Astrocyte (in vitro differentiated cells and primary cell): ENCODE results near the gene PDZD7. TPM values are rescaled to one million over a fixed set of nuclear protein-coding genes. Genes with fewer than 3 reads are reported as not detected.
A peak's percentile ranks its signal among the peaks of the same experiment; 100 is the strongest.

Experiments
- DNase-seq: peaks from one replicate; pipeline ENCODE4 v3.0.0-alpha.2; 2010; ENCODE audit warnings: low read depth
- FAIRE-seq: peaks from 2 replicates; lab custom pipeline; 2011; peaks lifted over from hg19 to GRCh38; lab: Jason Lieb, UNC
- H2AFZ ChIP-seq: 2 replicates; pipeline ENCODE4 v1.6.0; 2012; ENCODE audit warnings: low read depth, low read length, inconsistent platforms
- H3K27ac ChIP-seq: 2 replicates; pipeline ENCODE4 v1.5.1; 2011; ENCODE audit warnings: low read depth, low read length, inconsistent platforms
- H3K27me3 ChIP-seq: 2 replicates; pipeline ENCODE4 v1.6.0; 2011; ENCODE audit warnings: low read length, inconsistent platforms; ENCODE audit not compliant: insufficient read depth
- H3K36me3 ChIP-seq: 2 replicates; pipeline ENCODE4 v1.5.1; 2011; ENCODE audit warnings: low read length, inconsistent platforms; ENCODE audit not compliant: insufficient read depth
- H3K4me1 ChIP-seq: 2 replicates; pipeline ENCODE4 v1.5.1; 2011; ENCODE audit warnings: low read length, inconsistent platforms; ENCODE audit not compliant: insufficient read depth
- H3K4me2 ChIP-seq: 2 replicates; pipeline ENCODE4 v1.6.0; 2012; ENCODE audit warnings: low read length, inconsistent platforms
- H3K4me3 ChIP-seq: 2 replicates; pipeline ENCODE4 v1.5.1; 2011; ENCODE audit warnings: low read depth, mild to moderate bottlenecking, low read length, inconsistent platforms; ENCODE audit not compliant: insufficient read depth
- H3K79me2 ChIP-seq: 2 replicates; pipeline ENCODE4 v1.6.0; 2012; ENCODE audit warnings: mild to moderate bottlenecking, low read length, inconsistent platforms; ENCODE audit not compliant: insufficient read depth
- H3K9ac ChIP-seq: 2 replicates; pipeline ENCODE4 v1.6.0; 2012; ENCODE audit warnings: mild to moderate bottlenecking, low read length, inconsistent platforms
- H3K9me3 ChIP-seq: 2 replicates; pipeline ENCODE4 v1.5.1; 2012; ENCODE audit warnings: low read depth, mild to moderate bottlenecking, low read length, inconsistent platforms; ENCODE audit not compliant: insufficient read depth
- H4K20me1 ChIP-seq: 2 replicates; pipeline ENCODE4 v1.6.0; 2012; ENCODE audit warnings: low read length, inconsistent platforms; ENCODE audit not compliant: insufficient read depth
- H3K27ac Mint-ChIP-seq: one replicate; pipeline ENCODE4 v1.8.0; 2021; ENCODE audit warnings: mild to moderate bottlenecking, mixed read lengths; ENCODE audit not compliant: unreplicated experiment
- H3K27me3 Mint-ChIP-seq: one replicate; pipeline ENCODE4 v1.8.0; 2021; ENCODE audit warnings: low read depth, mixed read lengths; ENCODE audit not compliant: unreplicated experiment
- H3K36me3 Mint-ChIP-seq: one replicate; pipeline ENCODE4 v1.8.0; 2021; ENCODE audit warnings: low read depth, mixed read lengths; ENCODE audit not compliant: unreplicated experiment
- H3K4me1 Mint-ChIP-seq: one replicate; pipeline ENCODE4 v1.8.0; 2021; ENCODE audit warnings: low read depth, mixed read lengths; ENCODE audit not compliant: unreplicated experiment
- H3K4me3 Mint-ChIP-seq: one replicate; pipeline ENCODE4 v1.8.0; 2021; ENCODE audit warnings: mild to moderate bottlenecking, moderate library complexity, mixed read lengths; ENCODE audit not compliant: unreplicated experiment
- H3K9me3 Mint-ChIP-seq: one replicate; pipeline ENCODE4 v1.8.0; 2021; ENCODE audit warnings: mild to moderate bottlenecking, mixed read lengths; ENCODE audit not compliant: unreplicated experiment
- CTCF ChIP-seq: IDR thresholded peaks from 2 replicates; pipeline ENCODE4 v1.5.1; 2011; ENCODE audit warnings: low read depth, mild to moderate bottlenecking, inconsistent platforms, low read length, moderate library complexity; ENCODE audit not compliant: insufficient read depth
- EZH2 ChIP-seq: IDR thresholded peaks from 2 replicates; pipeline ENCODE4 v1.6.1; 2012; ENCODE audit warnings: mild to moderate bottlenecking, low read length, inconsistent platforms; ENCODE audit not compliant: insufficient read depth
- total RNA-seq: library from RNA; stranded (reverse); gene quantifications from 2 replicates; pipeline ENCODE4 v1.2.1, GENCODE V29; 2021

PDZD7 gene
- total RNA-seq, 1 donor from 2014 or later: 4.5 TPM

DNA sequence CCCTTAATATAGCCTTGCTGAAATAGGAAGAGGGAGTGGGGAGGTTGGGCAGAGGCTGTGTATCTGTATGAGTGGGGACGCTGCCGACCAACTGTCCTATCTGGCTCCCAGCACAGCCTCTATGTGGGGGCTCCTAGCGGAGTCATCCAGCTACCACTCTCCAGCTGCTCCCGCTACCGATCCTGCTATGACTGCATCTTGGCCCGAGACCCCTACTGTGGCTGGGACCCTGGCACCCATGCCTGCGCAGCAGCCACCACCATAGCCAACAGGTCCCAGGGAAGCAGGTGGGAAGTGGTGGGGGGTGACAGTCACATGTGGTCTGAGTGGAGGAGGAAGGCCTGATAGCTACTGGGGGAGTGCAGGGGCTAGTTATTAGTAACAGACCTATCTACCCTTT lies 50.2 kb downstream of the PDZD7 start:
- no peaks in the 10 kb centered on the region for H3K27me3 Mint-ChIP-seq
- no peak overlapping the region for H3K4me3 Mint-ChIP-seq
- Histone ChIP-seq H3K79me2 (no peaks in the 10 kb centered on the region), H3K27me3 (no peaks in the 10 kb centered on the region), H2AFZ (no peak overlapping the region), H3K4me3 (no peak overlapping the region), H3K4me2 (no peak overlapping the region), H3K9me3 (no peaks in the 10 kb centered on the region), H3K27ac (no peak overlapping the region), H3K4me1 (no peaks in the 10 kb centered on the region), H4K20me1 (peaks cover 12% of the 10 kb centered on the region), H3K9ac (no peak overlapping the region), H3K36me3 (peaks cover 4% of the 10 kb centered on the region)
- peaks cover 20% of the 10 kb centered on the region for H3K36me3 Mint-ChIP-seq
- no peaks in the 10 kb centered on the region for H3K4me1 Mint-ChIP-seq
- no peaks in the 10 kb centered on the region for H3K9me3 Mint-ChIP-seq
- DNase-seq (no peak), FAIRE-seq (no peak)
- TF ChIP-seq CTCF (no peak), EZH2 (no peak)
- no peak overlapping the region for H3K27ac Mint-ChIP-seq

DNA sequence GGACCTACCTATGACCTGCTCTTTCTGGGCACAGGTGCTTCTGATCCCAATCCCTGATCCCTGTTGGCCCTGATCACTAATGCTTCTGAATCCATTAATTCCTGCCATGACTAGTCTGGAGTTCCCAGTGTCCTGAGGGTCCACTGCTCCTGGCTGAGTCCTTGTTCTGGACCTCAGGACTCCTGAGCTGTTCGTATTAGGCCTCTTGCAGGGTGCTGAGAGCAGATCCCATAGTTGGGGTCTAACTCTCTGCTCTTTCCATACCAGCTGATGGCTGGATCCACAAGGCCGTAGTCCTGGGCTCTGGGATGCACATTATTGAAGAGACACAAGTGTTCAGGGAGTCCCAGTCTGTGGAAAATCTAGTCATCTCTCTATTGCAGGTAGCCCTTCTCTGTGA lies 50.6 kb downstream of the PDZD7 start:
- Histone ChIP-seq H3K4me3 (no peak overlapping the region), H3K27me3 (no peaks in the 10 kb centered on the region), H3K9me3 (no peaks in the 10 kb centered on the region), H3K9ac (no peak overlapping the region), H3K4me2 (no peak overlapping the region), H3K4me1 (no peaks in the 10 kb centered on the region), H3K27ac (no peak overlapping the region), H2AFZ (no peak overlapping the region), H3K79me2 (no peaks in the 10 kb centered on the region), H4K20me1 (peaks cover 12% of the 10 kb centered on the region), H3K36me3 (peaks cover 4% of the 10 kb centered on the region)
- TF ChIP-seq EZH2: no peak
- TF ChIP-seq CTCF: no peak
- no peaks in the 10 kb centered on the region for H3K27me3 Mint-ChIP-seq
- H3K4me1 Mint-ChIP-seq: no peaks in the 10 kb centered on the region
- FAIRE-seq: no peak
- peak overlapping the region; percentile 31 for H3K4me3 Mint-ChIP-seq
- DNase-seq: no peak
- no peaks in the 10 kb centered on the region for H3K9me3 Mint-ChIP-seq
- H3K36me3 Mint-ChIP-seq: peaks cover 20% of the 10 kb centered on the region
- H3K27ac Mint-ChIP-seq: no peak overlapping the region

DNA sequence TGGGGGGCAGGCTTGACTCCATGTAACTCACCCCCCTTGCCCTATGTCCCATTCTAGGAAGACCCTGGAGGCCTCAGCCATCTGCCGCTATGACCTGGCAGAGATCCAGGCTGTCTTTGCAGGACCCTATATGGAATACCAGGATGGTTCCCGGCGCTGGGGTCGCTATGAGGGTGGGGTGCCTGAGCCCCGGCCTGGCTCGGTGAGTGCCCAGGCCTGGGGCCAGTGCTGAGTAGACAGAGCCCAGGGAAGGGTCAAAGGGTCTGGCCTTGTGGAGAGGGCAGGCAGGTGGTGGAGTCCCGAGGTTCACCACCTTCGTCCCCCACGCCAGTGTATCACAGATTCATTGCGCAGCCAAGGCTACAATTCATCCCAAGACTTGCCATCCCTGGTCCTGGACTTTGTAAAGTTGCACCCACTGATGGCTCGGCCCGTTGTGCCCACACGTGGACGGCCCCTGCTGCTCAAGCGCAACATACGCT lies 51.1 kb downstream of the PDZD7 start:
- FAIRE-seq (no peak), DNase-seq (no peak)
- H3K9me3 Mint-ChIP-seq: no peaks in the 10 kb centered on the region
- TF ChIP-seq CTCF (no peak), EZH2 (no peak)
- H3K79me2 ChIP-seq: no peaks in the 10 kb centered on the region
- H3K36me3 Mint-ChIP-seq: peaks cover 20% of the 10 kb centered on the region
- H3K9ac ChIP-seq: no peak overlapping the region
- H3K4me3 Mint-ChIP-seq: no peak overlapping the region
- H3K27ac Mint-ChIP-seq: no peak overlapping the region
- peaks cover 9% of the 10 kb centered on the region for H4K20me1 ChIP-seq
- H3K4me1 ChIP-seq: no peaks in the 10 kb centered on the region
- no peaks in the 10 kb centered on the region for H3K9me3 ChIP-seq
- peaks cover 3% of the 10 kb centered on the region for H3K36me3 ChIP-seq
- no peak overlapping the region for H2AFZ ChIP-seq
- no peak overlapping the region for H3K4me2 ChIP-seq
- H3K4me1 Mint-ChIP-seq: no peaks in the 10 kb centered on the region
- no peaks in the 10 kb centered on the region for H3K27me3 ChIP-seq
- H3K4me3 ChIP-seq: no peak overlapping the region
- no peak overlapping the region for H3K27ac ChIP-seq
- H3K27me3 Mint-ChIP-seq: no peaks in the 10 kb centered on the region
